Choroid plexus epithelial cell (primary cell): ENCODE data around the gene MN1.
A peak's percentile ranks its signal among the peaks of the same experiment; 100 is the strongest.

Experiments
- DNase-seq: peaks from one replicate; pipeline ENCODE4 v3.0.0-alpha.2; 2010; ENCODE audit warnings: low read depth
- H3K4me3 ChIP-seq: 2 replicates; pipeline ENCODE4 v1.5.1; 2011; ENCODE audit warnings: low read depth, mild to moderate bottlenecking, control low read depth, low read length, moderate library complexity
- TF ChIP-seq, protein P1 (sequence below): conservative IDR thresholded peaks from 2 replicates; pipeline ENCODE4 v1.5.1; 2011; ENCODE audit warnings: low read depth, mild to moderate bottlenecking, control low read depth, inconsistent platforms, low read length, moderate library complexity

MN1 gene

DNA sequence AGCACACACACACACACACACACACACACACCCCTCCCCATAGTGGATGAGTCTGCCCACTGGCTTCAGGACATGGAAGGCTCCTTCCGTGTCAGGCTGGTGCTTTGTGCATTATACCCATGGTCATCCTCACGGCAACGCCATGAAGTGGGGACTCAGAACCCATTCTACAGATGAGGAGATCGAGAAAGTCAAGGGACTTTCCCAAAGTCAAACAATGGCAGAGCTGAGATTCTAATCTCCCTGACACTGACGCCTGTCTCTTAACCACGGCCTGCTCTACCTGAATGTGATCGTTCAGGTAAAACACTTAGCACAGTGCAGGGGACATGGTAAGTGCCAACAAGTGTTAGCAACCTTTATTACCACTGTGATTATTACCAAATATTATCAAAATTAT, 4.3 kb upstream of the MN1 start:
- no peak for DNase-seq
- H3K4me3 ChIP-seq: no peak overlapping the region
- TF ChIP-seq, protein P1, sequence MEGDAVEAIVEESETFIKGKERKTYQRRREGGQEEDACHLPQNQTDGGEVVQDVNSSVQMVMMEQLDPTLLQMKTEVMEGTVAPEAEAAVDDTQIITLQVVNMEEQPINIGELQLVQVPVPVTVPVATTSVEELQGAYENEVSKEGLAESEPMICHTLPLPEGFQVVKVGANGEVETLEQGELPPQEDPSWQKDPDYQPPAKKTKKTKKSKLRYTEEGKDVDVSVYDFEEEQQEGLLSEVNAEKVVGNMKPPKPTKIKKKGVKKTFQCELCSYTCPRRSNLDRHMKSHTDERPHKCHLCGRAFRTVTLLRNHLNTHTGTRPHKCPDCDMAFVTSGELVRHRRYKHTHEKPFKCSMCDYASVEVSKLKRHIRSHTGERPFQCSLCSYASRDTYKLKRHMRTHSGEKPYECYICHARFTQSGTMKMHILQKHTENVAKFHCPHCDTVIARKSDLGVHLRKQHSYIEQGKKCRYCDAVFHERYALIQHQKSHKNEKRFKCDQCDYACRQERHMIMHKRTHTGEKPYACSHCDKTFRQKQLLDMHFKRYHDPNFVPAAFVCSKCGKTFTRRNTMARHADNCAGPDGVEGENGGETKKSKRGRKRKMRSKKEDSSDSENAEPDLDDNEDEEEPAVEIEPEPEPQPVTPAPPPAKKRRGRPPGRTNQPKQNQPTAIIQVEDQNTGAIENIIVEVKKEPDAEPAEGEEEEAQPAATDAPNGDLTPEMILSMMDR: no peak

DNA sequence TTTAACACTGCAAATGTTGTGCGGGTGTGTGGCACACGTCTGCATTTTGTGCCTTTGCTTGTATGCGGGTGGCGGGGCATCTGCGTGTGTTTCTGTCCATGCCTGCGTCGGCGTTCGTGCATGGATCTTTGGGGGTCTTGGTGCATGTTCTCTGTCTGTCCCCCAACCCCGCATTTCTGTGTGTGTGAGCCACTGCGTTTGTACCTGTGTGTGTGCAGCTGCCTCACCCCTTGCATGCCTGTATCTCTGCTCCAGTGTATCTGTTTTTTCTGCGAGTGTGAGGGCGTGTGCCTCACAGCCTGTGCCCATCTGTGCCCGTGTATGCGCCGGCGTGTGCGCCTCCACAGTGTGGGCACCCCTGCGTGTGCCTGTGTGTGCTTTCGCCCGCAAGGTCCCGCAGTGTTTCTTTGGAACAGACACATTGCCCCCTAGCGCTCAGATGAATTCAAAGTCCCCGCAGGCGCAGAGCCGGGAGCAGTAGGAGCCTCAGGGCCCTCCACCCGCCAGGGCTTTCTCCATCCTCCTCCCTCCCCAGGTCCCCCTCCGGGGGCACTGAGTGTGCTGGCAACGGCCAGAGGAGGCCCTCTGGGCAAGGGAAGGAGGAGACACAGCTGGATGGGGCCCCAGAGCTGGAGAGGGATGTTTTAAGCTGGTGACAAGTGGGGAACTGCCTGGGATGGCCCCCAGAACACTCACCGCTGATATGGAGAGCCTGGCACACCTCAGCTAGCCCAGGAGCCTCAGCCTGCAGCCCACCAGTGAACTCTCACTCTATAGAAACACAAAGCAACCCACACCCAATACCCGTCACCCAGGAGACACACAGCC, 3.1 kb upstream of the MN1 start:
- H3K4me3 ChIP-seq: no peak overlapping the region
- TF ChIP-seq, protein P1: peak; percentile 80
- peak; percentile 80 for DNase-seq

DNA sequence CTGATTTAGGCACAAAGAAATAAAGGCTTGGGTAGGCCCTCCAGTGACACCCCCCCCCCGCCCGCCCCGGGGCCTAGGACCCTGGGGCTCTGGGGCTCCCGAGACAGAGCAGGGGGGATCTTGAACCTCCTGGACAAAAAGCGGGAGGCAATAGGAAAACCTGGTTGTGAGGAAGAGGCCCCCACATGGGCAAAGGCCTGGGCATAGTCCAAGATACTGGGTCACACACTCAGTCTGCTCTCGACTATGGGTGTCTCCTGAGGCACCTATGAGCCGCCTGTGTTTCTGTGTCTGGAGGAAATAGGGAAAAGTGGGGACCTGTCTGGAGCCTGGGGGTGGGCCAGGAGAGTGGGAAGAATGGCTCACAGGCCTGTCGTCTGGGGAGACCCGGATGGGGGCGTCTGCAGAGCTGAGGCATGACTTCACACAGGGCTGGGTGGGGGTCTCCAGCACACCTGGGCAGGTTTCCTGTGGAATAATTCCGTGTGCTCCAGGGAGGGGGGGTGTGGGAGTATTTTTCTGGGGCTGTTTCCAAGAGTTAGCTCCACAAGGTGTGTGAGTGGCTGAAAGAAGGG, 2.4 kb upstream of the MN1 start:
- TF ChIP-seq, protein P1: no peak
- no peak for DNase-seq
- H3K4me3 ChIP-seq: no peak overlapping the region

DNA sequence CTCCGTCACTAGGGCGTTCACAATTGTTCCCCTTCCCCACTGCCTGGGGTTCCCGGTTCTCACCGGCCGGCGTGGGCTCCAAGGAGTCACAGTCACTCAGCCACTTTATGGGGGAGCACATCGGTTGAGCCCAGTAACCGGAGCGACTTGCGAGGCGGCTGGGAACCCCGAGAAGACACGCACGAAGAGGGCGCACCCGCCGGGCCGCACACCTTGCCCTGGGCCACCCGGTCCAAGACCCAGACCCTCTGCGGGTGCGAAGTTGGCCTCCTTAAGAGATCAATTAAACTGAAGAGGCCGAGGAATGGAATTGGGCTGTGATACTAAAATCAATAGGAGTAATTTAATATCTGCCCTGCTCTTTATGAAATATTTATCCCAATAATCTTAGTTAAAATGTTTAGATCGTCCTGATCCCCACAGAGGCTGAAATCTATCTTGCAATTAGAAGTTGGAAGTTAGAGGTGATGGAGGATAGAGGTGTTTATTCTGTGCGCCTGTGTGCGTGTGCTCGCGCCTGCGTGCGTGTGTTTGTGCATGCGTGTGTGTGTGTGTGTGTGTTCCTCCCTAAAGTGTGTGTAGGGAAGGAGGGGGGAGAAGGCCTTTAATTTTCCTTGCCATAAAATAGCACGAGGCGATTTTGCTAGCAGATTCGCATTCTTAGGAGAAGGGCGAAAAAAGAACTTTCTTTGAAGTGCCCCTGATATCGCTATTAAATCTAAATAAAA, 954 bp upstream of the MN1 start:
- no peak for DNase-seq
- TF ChIP-seq, protein P1: no peak
- H3K4me3 ChIP-seq: peak overlapping the region; percentile 82

DNA sequence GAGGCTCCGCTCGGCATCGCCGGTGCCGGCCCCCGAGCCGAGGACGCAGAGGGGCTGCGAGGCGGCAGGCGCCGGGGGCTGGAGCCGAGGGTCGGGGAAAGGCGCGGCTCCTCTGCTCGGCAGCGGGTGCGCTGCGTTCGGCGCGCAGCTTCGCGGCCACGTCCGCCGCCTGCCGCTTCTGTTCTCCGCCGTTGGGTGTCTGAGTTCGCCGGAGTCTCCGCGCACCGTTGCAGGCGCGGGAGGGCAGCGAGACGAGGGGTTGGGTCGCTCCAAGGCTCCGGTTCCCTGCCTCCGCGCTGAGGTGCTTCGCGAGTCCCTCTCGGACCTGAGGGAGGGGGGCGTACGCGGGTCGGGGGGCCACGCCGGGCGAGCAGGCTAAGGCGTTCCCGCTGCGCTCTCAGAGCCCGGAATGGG, 347 bp downstream of the MN1 start:
- DNase-seq: peak; percentile 59
- H3K4me3 ChIP-seq: peak overlapping the region; percentile 82
- TF ChIP-seq, protein P1: peak; percentile 29

DNA sequence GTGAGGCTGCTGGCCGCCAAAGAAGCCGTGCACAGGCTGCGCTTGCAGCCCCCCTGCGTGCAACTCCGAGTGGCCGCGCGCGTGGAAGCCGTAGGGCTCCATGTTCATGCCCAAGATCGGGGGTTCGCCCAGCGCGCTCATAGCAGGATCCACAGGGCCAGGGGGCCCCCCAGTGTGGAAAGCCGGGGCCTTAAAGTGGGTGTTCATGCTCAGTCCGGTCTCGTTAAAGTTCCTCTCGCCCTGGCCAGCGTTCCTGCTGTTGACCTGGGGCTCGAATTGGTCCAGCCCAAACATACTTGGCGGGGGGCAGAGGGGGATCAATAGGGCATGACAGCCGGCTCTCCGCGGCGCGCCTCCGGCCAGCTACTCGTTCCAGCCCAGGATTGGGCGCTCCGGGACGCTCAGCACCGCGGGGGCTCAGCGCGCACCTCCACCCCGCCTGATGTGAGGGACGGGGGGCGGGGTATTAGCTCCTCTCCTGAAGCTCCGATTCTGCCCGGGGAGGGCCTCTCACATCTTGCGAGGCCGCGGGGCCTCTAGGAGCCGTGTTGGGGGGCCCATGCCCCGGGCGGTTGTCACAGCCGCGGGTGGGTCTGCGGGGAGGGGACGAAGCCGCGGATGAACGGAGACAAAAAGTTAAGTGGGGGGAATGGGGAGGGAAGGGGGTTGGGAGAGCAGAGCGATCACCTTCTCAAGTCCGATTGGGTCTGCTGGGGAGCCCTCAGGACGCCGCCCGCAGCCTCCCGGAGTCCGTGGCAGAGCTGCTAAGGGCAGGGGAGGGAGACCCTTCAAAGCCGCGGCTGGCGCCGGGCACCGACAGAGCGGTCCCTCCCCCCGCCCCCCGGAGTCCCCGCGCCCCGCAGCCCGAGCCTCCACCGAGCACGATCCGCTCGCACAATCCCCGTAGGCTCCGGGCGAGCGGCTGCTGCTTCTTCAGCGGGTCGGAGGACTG, 1.0 kb downstream of the MN1 start:
- DNase-seq: peak; percentile 42
- peak overlapping the region; percentile 82 for H3K4me3 ChIP-seq
- TF ChIP-seq, protein P1: no peak
